CD4-positive, CD25-positive, alpha-beta regulatory T cell (primary cell): Measurements from ENCODE around the gene HS3ST5. TPM values are rescaled to one million over a fixed set of nuclear protein-coding genes. Genes with fewer than 3 reads are reported as not detected.

ENCODE experiments used
- ATAC-seq, 2 donors: fragments of 150-1000 bp; cut with Tn5 transposase; one replicate each; pipeline ENCODE4 v1.10.0; 2021; ENCODE audit warnings: low read depth in 2 of 2, moderate number of reproducible peaks in 2 of 2, moderate library complexity in 1 of 2
- DNase-seq, 3 donors: peaks; one replicate each; pipeline versions ENCODE4 v3.0.0 to v3.0.0-alpha.2; 2012 to 2022; ENCODE audit warnings: mixed read lengths in 1 of 3
- H3K27ac ChIP-seq: one replicate; pipeline ENCODE4 v1.7.0; 2013; ENCODE audit warnings: mild to moderate bottlenecking, low read length; ENCODE audit not compliant: insufficient read depth, poor library complexity, severe bottlenecking
- H3K27me3 ChIP-seq: one replicate; pipeline ENCODE4 v1.7.0; 2013; ENCODE audit warnings: low read length; ENCODE audit not compliant: control insufficient read depth, insufficient read depth
- H3K36me3 ChIP-seq: one replicate; pipeline ENCODE4 v1.7.0; 2013; ENCODE audit warnings: mild to moderate bottlenecking, low read length, moderate library complexity; ENCODE audit not compliant: control insufficient read depth, insufficient read depth
- H3K4me1 ChIP-seq: 2 replicates; pipeline ENCODE4 v1.7.0; 2013; ENCODE audit warnings: mild to moderate bottlenecking, low read length; ENCODE audit not compliant: insufficient read depth, control insufficient read depth, poor library complexity, severe bottlenecking
- H3K4me3 ChIP-seq: one replicate; pipeline ENCODE4 v1.7.0; 2013; ENCODE audit warnings: low read depth, mild to moderate bottlenecking, low read length, moderate library complexity
- H3K9me3 ChIP-seq, 2 experiments: 1 replicate in 1 of 2; 2 replicates in 1 of 2; pipeline ENCODE4 v1.7.0; 2013; ENCODE audit warnings: low read length in 2 of 2, mild to moderate bottlenecking in 1 of 2, moderate library complexity in 1 of 2; ENCODE audit not compliant: control insufficient read depth in 2 of 2
- H3K27ac Mint-ChIP-seq, 3 donors: one replicate each; pipeline ENCODE4 v1.8.0; 2020 to 2022; ENCODE audit warnings: mild to moderate bottlenecking in 3 of 3, mixed read lengths in 3 of 3, moderate library complexity in 2 of 3
- H3K27me3 Mint-ChIP-seq: one replicate; pipeline ENCODE4 v1.8.0; 2022; ENCODE audit warnings: mild to moderate bottlenecking, mixed read lengths
- H3K36me3 Mint-ChIP-seq: one replicate; pipeline ENCODE4 v1.8.0; 2020; ENCODE audit warnings: mixed read lengths
- H3K4me1 Mint-ChIP-seq, 4 donors: one replicate each; pipeline ENCODE4 v1.8.0; 2020 to 2022; ENCODE audit warnings: mixed read lengths in 4 of 4, mild to moderate bottlenecking in 1 of 4
- H3K4me3 Mint-ChIP-seq, 4 donors: one replicate each; pipeline ENCODE4 v1.8.0; 2020 to 2022; ENCODE audit warnings: mild to moderate bottlenecking in 4 of 4, mixed read lengths in 4 of 4, moderate library complexity in 3 of 4
- H3K9me3 Mint-ChIP-seq, 7 donors: one replicate each; pipeline ENCODE4 v1.8.0; 2020 to 2022; ENCODE audit warnings: mixed read lengths in 7 of 7, mild to moderate bottlenecking in 3 of 7, moderate library complexity in 2 of 7
- polyA plus RNA-seq, 4 donors: library from polyadenylated mRNA; unstranded; fragments of 300-500 nt; fragmentation: Illumina TruSeq; gene quantifications; one replicate each; pipeline ENCODE4 v1.2.3, GENCODE V29; 2021
- total RNA-seq: library from RNA; stranded (reverse); gene quantifications from one replicate; pipeline ENCODE4 v1.2.3, GENCODE V29; 2022

The HS3ST5 gene
- total and polyA plus RNA-seq, 5 donors from 2014 or later: not detected

- DNase-seq (no peak), ATAC-seq (no peak)
- H3K4me3 ChIP-seq: no peak overlapping the region
- H3K27me3 Mint-ChIP-seq: no peaks in the 10 kb centered on the region
- H3K27me3 ChIP-seq: peaks cover 3% of the 10 kb centered on the region
- H3K9me3 ChIP-seq: no peaks in the 10 kb centered on the region
- H3K36me3 ChIP-seq: no peaks in the 10 kb centered on the region
- H3K9me3 Mint-ChIP-seq: peaks cover 0 to 9% (median 4%) of the 10 kb centered on the region in 7 donors
- no peak overlapping the region for H3K4me3 Mint-ChIP-seq
- no peaks in the 10 kb centered on the region for H3K4me1 ChIP-seq
- no peaks in the 10 kb centered on the region for H3K36me3 Mint-ChIP-seq
- H3K27ac Mint-ChIP-seq: no peak overlapping the region
- no peak overlapping the region for H3K27ac ChIP-seq
- H3K4me1 Mint-ChIP-seq: no peaks in the 10 kb centered on the region
Measured at GRCh38 chr6:114142258-114142657, 200.6 kb downstream of the HS3ST5 start.

- H3K9me3 ChIP-seq: no peaks in the 10 kb centered on the region
- H3K4me3 ChIP-seq: no peak overlapping the region
- H3K4me1 ChIP-seq: no peaks in the 10 kb centered on the region
- H3K36me3 Mint-ChIP-seq: no peaks in the 10 kb centered on the region
- no peaks in the 10 kb centered on the region for H3K36me3 ChIP-seq
- H3K27ac ChIP-seq: no peak overlapping the region
- H3K4me3 Mint-ChIP-seq: no peak overlapping the region
- H3K27ac Mint-ChIP-seq: no peak overlapping the region
- ATAC-seq (no peak), DNase-seq (no peak)
- H3K27me3 Mint-ChIP-seq: no peaks in the 10 kb centered on the region
- H3K9me3 Mint-ChIP-seq: peaks cover 0 to 3% (median 0%) of the 10 kb centered on the region in 7 donors
- H3K27me3 ChIP-seq: peaks cover 3% of the 10 kb centered on the region
- H3K4me1 Mint-ChIP-seq: no peaks in the 10 kb centered on the region
Measured at GRCh38 chr6:114140416-114140815, 202.4 kb downstream of the HS3ST5 start.

- no peaks in the 10 kb centered on the region for H3K27me3 ChIP-seq
- peaks cover 0 to under 1% (median 0%) of the 10 kb centered on the region in 7 donors for H3K9me3 Mint-ChIP-seq
- H3K4me3 Mint-ChIP-seq: no peak overlapping the region
Measured at GRCh38 chr6:114138577-114139248, 204.1 kb downstream of the HS3ST5 start.

GRCh38 chr6:114135363-114135971 is 207.4 kb downstream of the HS3ST5 start:
- H3K36me3 Mint-ChIP-seq: no peaks in the 10 kb centered on the region
- Histone ChIP-seq H3K27ac (no peak overlapping the region), H3K4me1 (no peaks in the 10 kb centered on the region), H3K9me3 (no peaks in the 10 kb centered on the region), H3K4me3 (no peak overlapping the region), H3K27me3 (no peaks in the 10 kb centered on the region), H3K36me3 (no peaks in the 10 kb centered on the region)
- peaks cover 0 to 4% (median 0%) of the 10 kb centered on the region in 7 donors for H3K9me3 Mint-ChIP-seq
- no peak overlapping the region for H3K4me3 Mint-ChIP-seq
- H3K4me1 Mint-ChIP-seq: no peaks in the 10 kb centered on the region
- DNase-seq (no peak), ATAC-seq (no peak)
- H3K27me3 Mint-ChIP-seq: peaks cover 7% of the 10 kb centered on the region
- no peak overlapping the region for H3K27ac Mint-ChIP-seq

More at GRCh38 chr6:114138577-114139248, 204.1 kb downstream of the HS3ST5 start:
- ATAC-seq (no peak), DNase-seq (no peak)
- Histone ChIP-seq H3K4me3 (no peak overlapping the region), H3K36me3 (no peaks in the 10 kb centered on the region), H3K9me3 (no peaks in the 10 kb centered on the region), H3K27ac (no peak overlapping the region), H3K4me1 (no peaks in the 10 kb centered on the region)
- no peaks in the 10 kb centered on the region for H3K36me3 Mint-ChIP-seq
- no peaks in the 10 kb centered on the region for H3K4me1 Mint-ChIP-seq
- no peaks in the 10 kb centered on the region for H3K27me3 Mint-ChIP-seq
- no peak overlapping the region for H3K27ac Mint-ChIP-seq

GRCh38 chr6:114133816-114134215 is 209.0 kb downstream of the HS3ST5 start:
- Mint-ChIP-seq H3K27me3 (peaks cover 7% of the 10 kb centered on the region), H3K36me3 (no peaks in the 10 kb centered on the region), H3K4me3 (peak overlapping the region in 1 of 4 donors; percentile 85), H3K27ac (no peak overlapping the region), H3K9me3 (peaks cover 0 to 4% (median 0%) of the 10 kb centered on the region in 7 donors), H3K4me1 (no peaks in the 10 kb centered on the region)
- Histone ChIP-seq H3K4me3 (no peak overlapping the region), H3K27ac (no peak overlapping the region), H3K36me3 (no peaks in the 10 kb centered on the region), H3K27me3 (no peaks in the 10 kb centered on the region), H3K9me3 (no peaks in the 10 kb centered on the region), H3K4me1 (no peaks in the 10 kb centered on the region)
- ATAC-seq (no peak), DNase-seq (no peak)

GRCh38 chr6:114131945-114132344 is 210.9 kb downstream of the HS3ST5 start:
- Histone ChIP-seq H3K27ac (no peak overlapping the region), H3K9me3 (no peaks in the 10 kb centered on the region), H3K36me3 (no peaks in the 10 kb centered on the region), H3K4me1 (no peaks in the 10 kb centered on the region), H3K4me3 (no peak overlapping the region), H3K27me3 (no peaks in the 10 kb centered on the region)
- no peak for DNase-seq
- peaks cover 7% of the 10 kb centered on the region for H3K27me3 Mint-ChIP-seq
- H3K9me3 Mint-ChIP-seq: peaks cover 0 to 4% (median 0%) of the 10 kb centered on the region in 7 donors
- H3K4me3 Mint-ChIP-seq: no peak overlapping the region
- H3K4me1 Mint-ChIP-seq: no peaks in the 10 kb centered on the region
- no peak overlapping the region for H3K27ac Mint-ChIP-seq
- no peak for ATAC-seq
- no peaks in the 10 kb centered on the region for H3K36me3 Mint-ChIP-seq

GRCh38 chr6:114125576-114125975 is 217.2 kb downstream of the HS3ST5 start:
- Mint-ChIP-seq H3K9me3 (no peaks in the 10 kb centered on the region), H3K36me3 (no peaks in the 10 kb centered on the region), H3K4me3 (no peak overlapping the region), H3K27ac (no peak overlapping the region), H3K27me3 (peaks cover 5% of the 10 kb centered on the region), H3K4me1 (no peaks in the 10 kb centered on the region)
- DNase-seq (no peak), ATAC-seq (no peak)
- no peaks in the 10 kb centered on the region for H3K27me3 ChIP-seq
- no peaks in the 10 kb centered on the region for H3K9me3 ChIP-seq
- no peak overlapping the region for H3K4me3 ChIP-seq
- H3K27ac ChIP-seq: no peak overlapping the region
- H3K36me3 ChIP-seq: no peaks in the 10 kb centered on the region
- H3K4me1 ChIP-seq: no peaks in the 10 kb centered on the region
